Neural progenitor cell (in vitro differentiated cells): ENCODE results near the gene NAPA. TPM values are rescaled to one million over a fixed set of nuclear protein-coding genes. Genes with fewer than 3 reads are reported as not detected.

Experiments
- total RNA-seq: library from RNA; depleted of rRNA; stranded (reverse); fragments of >200 nt; gene quantifications from 2 replicates; pipeline ENCODE4 v1.2.3, GENCODE V29; 2015; ENCODE audit warnings: low replicate concordance

Gene NAPA
- total RNA-seq, 1 donor from 2014 or later = 30.2 TPM

Other genes with a start within 250 kb of the NAPA start
- 3.7 TPM in 1 of 2 replicates, not detected in the other for gene INAFM1, start 240.2 kb downstream of the NAPA start, total RNA-seq
- gene C5AR1, start 205.2 kb downstream of the NAPA start, total RNA-seq = 0.06 TPM in 1 of 2 replicates, not detected in the other
- not detected in 2 replicates for gene C5AR2, start 182.9 kb downstream of the NAPA start, total RNA-seq
- gene DHX34, start 165.7 kb downstream of the NAPA start, total RNA-seq = 12.3 and 29.5 TPM in 2 replicates
- gene MEIS3, start 95.5 kb downstream of the NAPA start, total RNA-seq = 32.2 and 70.5 TPM in 2 replicates
- 14.5 and 17.6 TPM in 2 replicates for gene SLC8A2, start 43.2 kb downstream of the NAPA start, total RNA-seq
- gene KPTN, start 30.8 kb downstream of the NAPA start, total RNA-seq = 17.8 and 18.1 TPM in 2 replicates
- gene ZNF541, start 58.1 kb upstream of the NAPA start, total RNA-seq = not detected in 2 replicates
- 6.4 and 15.6 TPM in 2 replicates for gene BICRA, start 94.1 kb upstream of the NAPA start, total RNA-seq
- 1.5 and 3.9 TPM in 2 replicates for gene EHD2, start 198.4 kb upstream of the NAPA start, total RNA-seq
- 101 and 172 TPM in 2 replicates for gene NOP53, start 230.5 kb upstream of the NAPA start, total RNA-seq